ENCODE measurements around the gene CDK6. TPM values are rescaled to one million over a fixed set of nuclear protein-coding genes. Genes with fewer than 3 reads are reported as not detected.

The CDK6 gene
- polyA plus RNA-seq, 1 donor (not counting 4 experiments of a cell fraction or from before 2014, with no cell fraction given) = 53.5 TPM

GRCh38 chr7:92799446-92800211 is 36.7 kb downstream of the CDK6 start:
- Histone ChIP-seq H3K9me3 (ENCODE audit: control insufficient read depth, low read depth, low read length) (no peaks in the 10 kb centered on the region), H3K9ac (ENCODE audit: control insufficient read depth, extremely low read depth, insufficient read depth, low read length) (no peak overlapping the region), H2AFZ (ENCODE audit: control insufficient read depth, low read length) (no peak overlapping the region), H3K4me2 (ENCODE audit: control insufficient read depth, extremely low read depth, insufficient read depth, low read depth, low read length) (no peak overlapping the region), H3K9me1 (ENCODE audit: control insufficient read depth, extremely low read depth, insufficient read depth, low read length) (no peaks in the 10 kb centered on the region), H3K4me3 (ENCODE audit: control insufficient read depth in 2 of 3, extremely low read depth in 1 of 3, insufficient read depth in 2 of 3, low read depth in 1 of 3, low read length in 3 of 3) (no peak overlapping the region), H3K4me1 (ENCODE audit: control insufficient read depth, extremely low read depth, insufficient read depth, low read length) (peaks cover 17% of the 10 kb centered on the region), H3K36me3 (ENCODE audit: control insufficient read depth in 2 of 2, extremely low read depth in 1 of 2, insufficient read depth in 2 of 2, low read length in 2 of 2) (peaks cover 1 to 10% of the 10 kb centered on the region in 2 experiments), H4K20me1 (ENCODE audit: control insufficient read depth, extremely low read depth, insufficient read depth, low read length) (no peaks in the 10 kb centered on the region), H3K79me2 (ENCODE audit: control insufficient read depth, insufficient read depth, low read length) (peaks cover 96% of the 10 kb centered on the region), H3K27me3 (ENCODE audit: control insufficient read depth, extremely low read depth, insufficient read depth, low read length) (no peaks in the 10 kb centered on the region), H3K27ac (ENCODE audit: control insufficient read depth, insufficient read depth, low read length) (no peak overlapping the region)
- DNase-seq (ENCODE audit: low read depth, low spot score) (no peak), FAIRE-seq (peak; percentile 13)
- dilution Hi-C loops (cut with MboI; ENCODE audit: extremely low pct_ligation_motif_present, low sequenced_read_pairs) = no loop called here
- TF ChIP-seq EZH2 (IDR thresholded peaks at IDR 0.05; ENCODE audit: low read length) = no peak
- no peak for TF ChIP-seq CTCF (optimal IDR thresholded peaks at IDR 0.05 in 1 of 3, IDR thresholded peaks at IDR 0.05 in 1 of 3, conservative IDR thresholded peaks at IDR 0.05 in 1 of 3; ENCODE audit: extremely low read depth in 1 of 3, insufficient read depth in 2 of 3, low read length in 3 of 3)

DNA sequence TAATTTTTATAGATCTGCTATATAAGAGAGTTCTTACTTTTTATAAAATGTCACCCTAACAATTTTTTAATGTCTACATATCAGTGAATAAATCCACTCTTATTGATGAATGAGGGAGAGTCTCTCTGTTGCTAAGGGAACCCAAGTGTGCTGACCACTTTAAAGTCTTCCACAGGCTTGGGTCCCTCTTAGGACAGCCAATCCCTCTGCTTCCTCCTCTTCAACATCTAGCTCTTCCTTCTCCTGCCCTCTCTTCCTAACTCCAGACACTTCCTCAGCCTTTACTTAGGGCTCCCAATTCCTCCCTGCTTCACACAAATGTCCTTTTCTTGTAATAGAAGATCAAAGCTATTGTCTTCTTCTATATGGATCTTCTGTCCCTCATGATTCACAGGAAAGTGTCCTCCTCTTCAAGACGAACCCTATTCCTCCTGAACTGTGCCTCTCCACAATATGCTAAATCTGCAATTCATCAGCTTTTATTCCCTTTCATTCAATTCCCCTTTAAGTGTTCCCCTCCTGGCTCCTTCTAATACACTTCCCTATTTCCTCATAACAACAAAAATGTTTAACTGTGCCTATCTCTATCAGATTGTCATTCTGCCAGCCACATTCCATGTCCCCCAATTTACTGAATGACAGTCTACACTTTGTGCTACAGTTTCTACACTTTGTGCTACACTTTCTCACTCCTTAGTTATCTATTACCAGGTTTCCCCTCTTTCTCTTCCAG is 37.7 kb downstream of the CDK6 start:
- Histone ChIP-seq H3K4me1 (ENCODE audit: control insufficient read depth, extremely low read depth, insufficient read depth, low read length) (peaks cover 17% of the 10 kb centered on the region), H3K79me2 (ENCODE audit: control insufficient read depth, insufficient read depth, low read length) (peaks cover 96% of the 10 kb centered on the region), H3K9ac (ENCODE audit: control insufficient read depth, extremely low read depth, insufficient read depth, low read length) (no peak overlapping the region), H3K4me3 (ENCODE audit: control insufficient read depth in 2 of 3, extremely low read depth in 1 of 3, insufficient read depth in 2 of 3, low read depth in 1 of 3, low read length in 3 of 3) (no peak overlapping the region), H3K27ac (ENCODE audit: control insufficient read depth, insufficient read depth, low read length) (peak overlapping the region; percentile 36), H3K27me3 (ENCODE audit: control insufficient read depth, extremely low read depth, insufficient read depth, low read length) (no peaks in the 10 kb centered on the region), H2AFZ (ENCODE audit: control insufficient read depth, low read length) (no peak overlapping the region), H3K4me2 (ENCODE audit: control insufficient read depth, extremely low read depth, insufficient read depth, low read depth, low read length) (no peak overlapping the region), H3K9me3 (ENCODE audit: control insufficient read depth, low read depth, low read length) (no peaks in the 10 kb centered on the region), H4K20me1 (ENCODE audit: control insufficient read depth, extremely low read depth, insufficient read depth, low read length) (no peaks in the 10 kb centered on the region), H3K36me3 (ENCODE audit: control insufficient read depth in 2 of 2, extremely low read depth in 1 of 2, insufficient read depth in 2 of 2, low read length in 2 of 2) (peaks cover 1 to 6% of the 10 kb centered on the region in 2 experiments), H3K9me1 (ENCODE audit: control insufficient read depth, extremely low read depth, insufficient read depth, low read length) (no peaks in the 10 kb centered on the region)
- FAIRE-seq (no peak), DNase-seq (ENCODE audit: low read depth, low spot score) (no peak)
- no peak for TF ChIP-seq EZH2 (IDR thresholded peaks at IDR 0.05; ENCODE audit: low read length)
- TF ChIP-seq CTCF (optimal IDR thresholded peaks at IDR 0.05 in 1 of 3, IDR thresholded peaks at IDR 0.05 in 1 of 3, conservative IDR thresholded peaks at IDR 0.05 in 1 of 3; ENCODE audit: extremely low read depth in 1 of 3, insufficient read depth in 2 of 3, low read length in 3 of 3) = no peak
- dilution Hi-C loops (cut with MboI; ENCODE audit: extremely low pct_ligation_motif_present, low sequenced_read_pairs) = no loop called here

Measured in keratinocyte (primary cell).